GM12878 (cell line): Measurements from ENCODE around the gene SSPN.

ENCODE experiments used
- ATF7 ChIP-seq: fragments of 450-650 bp; IDR thresholded peaks from 2 replicates; pipeline ENCODE4 v1.6.1; 2016; ENCODE audit warnings: low read depth, mild to moderate bottlenecking
- CTCF ChIP-seq, 3 experiments: IDR thresholded peaks in 2 of 3; conservative IDR thresholded peaks in 1 of 3; 2 replicates each; pipeline ENCODE4 v1.5.1; 2011; ENCODE audit warnings: low read depth in 3 of 3, low read length in 3 of 3, mild to moderate bottlenecking in 3 of 3, control low read depth in 2 of 3, moderate library complexity in 2 of 3, inconsistent platforms in 1 of 3, mixed read lengths in 1 of 3; ENCODE audit not compliant: control insufficient read depth in 2 of 3, insufficient read depth in 1 of 3; ENCODE audit errors: extremely low read depth in 1 of 3
- POLR2A ChIP-seq: IDR thresholded peaks from 2 replicates; pipeline ENCODE4 v1.6.1; 2011; ENCODE audit warnings: low read depth, mild to moderate bottlenecking, low read length
- POLR2AphosphoS5 ChIP-seq: IDR thresholded peaks from 2 replicates; pipeline ENCODE4 v1.6.1; 2011; ENCODE audit warnings: mild to moderate bottlenecking, low read length, inconsistent platforms
- RCOR1 ChIP-seq: conservative IDR thresholded peaks from 2 replicates; pipeline ENCODE4 v1.6.1; 2012; ENCODE audit warnings: low read depth, low read length, improper control_type of control experiment
- YY1 ChIP-seq: IDR thresholded peaks from 2 replicates; pipeline ENCODE4 v1.6.1; 2011; ENCODE audit warnings: low read depth, mild to moderate bottlenecking, low read length

- TF ChIP-seq POLR2AphosphoS5: no peak
- no peak for TF ChIP-seq YY1
- TF ChIP-seq RCOR1: no peak
- TF ChIP-seq POLR2A: no peak
- peak; percentile 5 to 31 (median 13); a peak in 1 of 6 replicates for TF ChIP-seq CTCF (IDR thresholded peaks at IDR 0.05 in 2 of 3, conservative IDR thresholded peaks at IDR 0.05 in 1 of 3; ENCODE audit: control insufficient read depth in 2 of 3, extremely low read depth in 1 of 3, insufficient read depth in 1 of 3, low read depth in 3 of 3, low read length in 3 of 3)
- no peak for TF ChIP-seq ATF7
These were observed 8.2 kb upstream of the SSPN start for GRCh38 chr12:26187014-26187798.
